ENCODE measurements around the gene CUL4B. TPM values are rescaled to one million over a fixed set of nuclear protein-coding genes. Genes with fewer than 3 reads are reported as not detected.

The CUL4B gene
- total and polyA plus RNA-seq, 2 donors from 2014 or later: 15.7 to 34.7 TPM

DNA sequence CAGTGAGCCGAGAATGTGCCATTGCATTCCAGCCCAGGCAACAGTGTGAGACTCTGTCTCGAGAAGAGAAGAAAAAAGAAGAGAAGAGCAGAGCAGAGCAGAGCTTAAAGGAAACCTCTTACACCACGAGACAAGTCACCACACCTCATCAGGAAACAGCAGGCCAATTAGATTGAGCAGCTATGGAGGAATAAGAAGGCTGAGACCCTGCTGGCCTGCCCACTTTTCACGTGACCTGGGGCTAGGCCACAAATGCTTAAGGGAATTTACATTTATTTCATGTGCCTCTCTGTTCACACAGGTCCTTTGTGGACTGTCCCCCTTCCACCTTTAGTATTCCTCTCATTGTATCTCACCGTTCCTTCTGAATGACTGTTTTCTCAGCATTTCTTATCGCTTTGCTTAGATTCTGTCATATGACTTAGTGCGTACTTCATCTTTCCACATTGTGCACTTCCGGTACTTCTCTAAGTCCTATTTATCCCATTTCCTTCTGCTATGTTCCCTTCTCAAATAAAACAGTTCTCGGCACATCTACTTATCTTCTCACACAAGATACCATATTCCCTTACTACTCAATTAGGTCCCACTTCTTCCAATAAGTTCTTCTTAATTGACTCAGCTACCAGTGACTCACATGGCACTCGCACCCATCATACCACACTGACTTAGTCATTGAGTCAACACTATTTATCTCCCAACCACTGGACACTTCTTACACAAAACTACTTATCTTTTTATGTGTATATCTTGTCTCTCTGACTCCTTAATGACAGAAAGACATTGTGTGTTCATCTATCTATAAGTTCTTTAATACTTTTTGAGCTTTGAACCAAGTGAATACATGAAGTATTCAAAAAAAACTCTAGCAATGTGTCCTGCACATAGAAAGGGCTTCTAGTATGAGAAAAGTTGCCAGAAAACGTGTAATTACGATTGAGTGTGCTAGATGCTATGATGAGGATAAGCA, 11.0 kb downstream of the CUL4B start:
- H3K36me3 ChIP-seq (ENCODE audit: control insufficient read depth in 2 of 3, insufficient read depth in 3 of 3, low read length in 3 of 3): peaks cover 0 to 3% (median 0%) of the 10 kb centered on the region in 3 donors
- TF ChIP-seq, protein P1, sequence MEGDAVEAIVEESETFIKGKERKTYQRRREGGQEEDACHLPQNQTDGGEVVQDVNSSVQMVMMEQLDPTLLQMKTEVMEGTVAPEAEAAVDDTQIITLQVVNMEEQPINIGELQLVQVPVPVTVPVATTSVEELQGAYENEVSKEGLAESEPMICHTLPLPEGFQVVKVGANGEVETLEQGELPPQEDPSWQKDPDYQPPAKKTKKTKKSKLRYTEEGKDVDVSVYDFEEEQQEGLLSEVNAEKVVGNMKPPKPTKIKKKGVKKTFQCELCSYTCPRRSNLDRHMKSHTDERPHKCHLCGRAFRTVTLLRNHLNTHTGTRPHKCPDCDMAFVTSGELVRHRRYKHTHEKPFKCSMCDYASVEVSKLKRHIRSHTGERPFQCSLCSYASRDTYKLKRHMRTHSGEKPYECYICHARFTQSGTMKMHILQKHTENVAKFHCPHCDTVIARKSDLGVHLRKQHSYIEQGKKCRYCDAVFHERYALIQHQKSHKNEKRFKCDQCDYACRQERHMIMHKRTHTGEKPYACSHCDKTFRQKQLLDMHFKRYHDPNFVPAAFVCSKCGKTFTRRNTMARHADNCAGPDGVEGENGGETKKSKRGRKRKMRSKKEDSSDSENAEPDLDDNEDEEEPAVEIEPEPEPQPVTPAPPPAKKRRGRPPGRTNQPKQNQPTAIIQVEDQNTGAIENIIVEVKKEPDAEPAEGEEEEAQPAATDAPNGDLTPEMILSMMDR (IDR thresholded peaks at IDR 0.05; ENCODE audit: borderline replicate concordance, extremely low read depth, insufficient read depth): no peak
- no peak overlapping the region for H3K4me3 ChIP-seq (ENCODE audit: low read length in 3 of 3)
- H3K9me3 ChIP-seq (ENCODE audit: control insufficient read depth in 2 of 3, insufficient read depth in 1 of 3, low read length in 3 of 3): no peaks in the 10 kb centered on the region
- no peak overlapping the region for H3K27ac ChIP-seq (ENCODE audit: low read depth in 2 of 2, low read length in 2 of 2)
- DNase-seq: no peak
- intact Hi-C loops (cut with DNase I): no loop called here
- FAIRE-seq: no peak
- H3K4me1 ChIP-seq (ENCODE audit: control insufficient read depth in 2 of 3, insufficient read depth in 2 of 3, low read depth in 1 of 3, low read length in 3 of 3): no peaks in the 10 kb centered on the region
- H3K27me3 ChIP-seq (ENCODE audit: control insufficient read depth, insufficient read depth, low read length): no peaks in the 10 kb centered on the region
- H3K9ac ChIP-seq (ENCODE audit: low read length in 3 of 3): no peak overlapping the region

- intact Hi-C loops (cut with DNase I): no loop called here
- Histone ChIP-seq H3K9ac (ENCODE audit: low read length in 3 of 3) (no peak overlapping the region), H3K27me3 (ENCODE audit: control insufficient read depth, insufficient read depth, low read length) (no peaks in the 10 kb centered on the region), H3K9me3 (ENCODE audit: control insufficient read depth in 2 of 3, insufficient read depth in 1 of 3, low read length in 3 of 3) (no peaks in the 10 kb centered on the region), H3K27ac (ENCODE audit: low read depth in 2 of 2, low read length in 2 of 2) (no peak overlapping the region), H3K4me3 (ENCODE audit: low read length in 3 of 3) (no peak overlapping the region), H3K36me3 (ENCODE audit: control insufficient read depth in 2 of 3, insufficient read depth in 3 of 3, low read length in 3 of 3) (peaks cover 0 to 35% (median 3%) of the 10 kb centered on the region in 3 donors), H3K4me1 (ENCODE audit: control insufficient read depth in 2 of 3, insufficient read depth in 2 of 3, low read depth in 1 of 3, low read length in 3 of 3) (no peaks in the 10 kb centered on the region)
- DNase-seq (no peak), FAIRE-seq (no peak)
- TF ChIP-seq, protein P1 (IDR thresholded peaks at IDR 0.05; ENCODE audit: borderline replicate concordance, extremely low read depth, insufficient read depth): no peak
Observed at GRCh38 chrX:120536061-120536460, 24.7 kb downstream of the CUL4B start.

GRCh38 chrX:120534413-120535205, 26.2 kb downstream of the CUL4B start:
- intact Hi-C loops (cut with DNase I): no loop called here
- FAIRE-seq: no peak
- H3K27ac ChIP-seq (ENCODE audit: low read depth in 2 of 2, low read length in 2 of 2): no peak overlapping the region
- peaks cover 0 to 30% (median 3%) of the 10 kb centered on the region in 3 donors for H3K36me3 ChIP-seq (ENCODE audit: control insufficient read depth in 2 of 3, insufficient read depth in 3 of 3, low read length in 3 of 3)
- DNase-seq: no peak
- no peaks in the 10 kb centered on the region for H3K9me3 ChIP-seq (ENCODE audit: control insufficient read depth in 2 of 3, insufficient read depth in 1 of 3, low read length in 3 of 3)
- TF ChIP-seq, protein P1 (IDR thresholded peaks at IDR 0.05; ENCODE audit: borderline replicate concordance, extremely low read depth, insufficient read depth): no peak
- H3K27me3 ChIP-seq (ENCODE audit: control insufficient read depth, insufficient read depth, low read length): no peaks in the 10 kb centered on the region
- no peak overlapping the region for H3K9ac ChIP-seq (ENCODE audit: low read length in 3 of 3)
- H3K4me3 ChIP-seq (ENCODE audit: low read length in 3 of 3): no peak overlapping the region
- H3K4me1 ChIP-seq (ENCODE audit: control insufficient read depth in 2 of 3, insufficient read depth in 2 of 3, low read depth in 1 of 3, low read length in 3 of 3): no peaks in the 10 kb centered on the region
